MM.1S (cell line): ENCODE measurements around the gene CHRNB1.

ENCODE experiments used
- DNase-seq: peaks from one replicate; pipeline ENCODE4 v3.0.0-alpha.2; 2015
- H2AFZ ChIP-seq: fragments of 300-600 bp; sonication (generic); 2 replicates; pipeline ENCODE4 v1.6.0; 2016; ENCODE audit warnings: antibody characterized with exemption, low read length
- H3F3A ChIP-seq: fragments of 300-600 bp; sonication (generic); 2 replicates; pipeline ENCODE4 v1.6.1; 2016; ENCODE audit warnings: mild to moderate bottlenecking, antibody characterized with exemption, low read length, moderate library complexity, mixed read lengths; ENCODE audit not compliant: insufficient read depth
- H3K27ac ChIP-seq: fragments of 300-600 bp; sonication (generic); 2 replicates; pipeline ENCODE4 v1.5.1; 2016; ENCODE audit warnings: mild to moderate bottlenecking, low read length
- H3K27me3 ChIP-seq: fragments of 300-600 bp; sonication (generic); replicated peaks from 2 replicates; pipeline ENCODE4 v1.6.0; 2016; ENCODE audit warnings: low read length; ENCODE audit not compliant: insufficient read depth
- H3K36me3 ChIP-seq: fragments of 300-600 bp; sonication (generic); replicated peaks from 2 replicates; pipeline ENCODE4 v1.6.1; 2016; ENCODE audit warnings: mild to moderate bottlenecking, low read length, mixed read lengths; ENCODE audit not compliant: insufficient read depth
- H3K4me1 ChIP-seq: fragments of 300-600 bp; sonication (generic); 2 replicates; pipeline ENCODE4 v1.6.1; 2016; ENCODE audit warnings: low read length, mixed read lengths
- H3K4me2 ChIP-seq: fragments of 300-600 bp; sonication (generic); 2 replicates; pipeline ENCODE4 v1.6.0; 2016; ENCODE audit warnings: low read depth, low read length
- H3K4me3 ChIP-seq: fragments of 300-600 bp; sonication (generic); 2 replicates; pipeline ENCODE4 v1.5.1; 2016; ENCODE audit warnings: low read length, mixed read lengths
- H3K79me2 ChIP-seq: fragments of 300-600 bp; sonication (generic); 2 replicates; pipeline ENCODE4 v1.6.1; 2016; ENCODE audit warnings: mixed run types, low read length, mixed read lengths
- H3K9ac ChIP-seq: fragments of 300-600 bp; sonication (generic); 2 replicates; pipeline ENCODE4 v1.6.1; 2016; ENCODE audit warnings: low read length, mixed read lengths
- H3K9me2 ChIP-seq: fragments of 300-600 bp; sonication (generic); replicated peaks from 2 replicates; pipeline ENCODE4 v1.6.1; 2016; ENCODE audit warnings: mild to moderate bottlenecking, low read length, mixed read lengths; ENCODE audit not compliant: insufficient read depth
- H3K9me3 ChIP-seq: fragments of 300-600 bp; sonication (generic); replicated peaks from 2 replicates; pipeline ENCODE4 v1.6.1; 2016; ENCODE audit warnings: mild to moderate bottlenecking, low read length, mixed read lengths; ENCODE audit not compliant: insufficient read depth
- H4K20me1 ChIP-seq: fragments of 300-600 bp; sonication (generic); 2 replicates; pipeline ENCODE4 v1.6.1; 2016; ENCODE audit warnings: mild to moderate bottlenecking, low read length, moderate library complexity, mixed read lengths; ENCODE audit not compliant: insufficient read depth
- CTCF ChIP-seq: fragments of 300-600 bp; sonication (generic); IDR thresholded peaks from 2 replicates; pipeline ENCODE4 v1.5.1; 2016; ENCODE audit warnings: antibody characterized with exemption, low read length, mixed read lengths
- EZH2 ChIP-seq: fragments of 300-600 bp; sonication (generic); optimal IDR thresholded peaks from 2 replicates; pipeline ENCODE3; 2017; ENCODE audit warnings: low read depth, mild to moderate bottlenecking, antibody characterized with exemption, low read length, mixed read lengths
- EZH2phosphoT487 ChIP-seq: fragments of 300-600 bp; sonication (generic); IDR thresholded peaks from 2 replicates; pipeline ENCODE4 v1.6.1; 2018; ENCODE audit warnings: antibody characterized with exemption, low read length

Gene CHRNB1

GRCh38 chr17:7440113-7440833 lies 4.6 kb upstream of the CHRNB1 start:
- peaks cover 69% of the 10 kb centered on the region for H3K27me3 ChIP-seq
- no peaks in the 10 kb centered on the region for H3K79me2 ChIP-seq
- H3K36me3 ChIP-seq = no peaks in the 10 kb centered on the region
- no peak overlapping the region for H3K4me2 ChIP-seq
- no peak overlapping the region for H2AFZ ChIP-seq
- H3K9ac ChIP-seq = no peak overlapping the region
- no peak for DNase-seq
- no peaks in the 10 kb centered on the region for H4K20me1 ChIP-seq
- no peak overlapping the region for H3K4me3 ChIP-seq
- no peak overlapping the region for H3K27ac ChIP-seq
- peaks cover 10% of the 10 kb centered on the region for H3K4me1 ChIP-seq
- no peaks in the 10 kb centered on the region for H3K9me2 ChIP-seq
- TF ChIP-seq CTCF (no peak), EZH2 (no peak), EZH2phosphoT487 (no peak)
- no peaks in the 10 kb centered on the region for H3K9me3 ChIP-seq
- H3F3A ChIP-seq = peaks cover 14% of the 10 kb centered on the region

- Histone ChIP-seq H4K20me1 (no peaks in the 10 kb centered on the region), H3K4me3 (no peak overlapping the region), H3K4me1 (peaks cover 10% of the 10 kb centered on the region), H2AFZ (no peak overlapping the region), H3F3A (peaks cover 9% of the 10 kb centered on the region), H3K27ac (no peak overlapping the region), H3K9me3 (no peaks in the 10 kb centered on the region), H3K9ac (no peak overlapping the region), H3K4me2 (no peak overlapping the region), H3K36me3 (no peaks in the 10 kb centered on the region), H3K27me3 (peaks cover 75% of the 10 kb centered on the region), H3K9me2 (no peaks in the 10 kb centered on the region), H3K79me2 (no peaks in the 10 kb centered on the region)
- TF ChIP-seq EZH2 (no peak), CTCF (no peak), EZH2phosphoT487 (no peak)
- no peak for DNase-seq
Measured at GRCh38 chr17:7440834-7441195, 4.0 kb upstream of the CHRNB1 start.

- Histone ChIP-seq H4K20me1 (no peaks in the 10 kb centered on the region), H2AFZ (no peak overlapping the region), H3K4me1 (peaks cover 8% of the 10 kb centered on the region), H3K9me2 (no peaks in the 10 kb centered on the region), H3K27ac (no peak overlapping the region), H3K9ac (no peak overlapping the region), H3K79me2 (no peaks in the 10 kb centered on the region), H3K9me3 (no peaks in the 10 kb centered on the region), H3K36me3 (no peaks in the 10 kb centered on the region), H3K4me3 (no peak overlapping the region), H3F3A (0 out of 2 replicates have a peak, but pooled peaks cover 4% of the 10 kb centered on the region), H3K4me2 (no peak overlapping the region), H3K27me3 (peaks cover 79% of the 10 kb centered on the region)
- no peak for DNase-seq
- no peak for TF ChIP-seq EZH2
Measured at GRCh38 chr17:7441266-7441665, 3.6 kb upstream of the CHRNB1 start.

DNA sequence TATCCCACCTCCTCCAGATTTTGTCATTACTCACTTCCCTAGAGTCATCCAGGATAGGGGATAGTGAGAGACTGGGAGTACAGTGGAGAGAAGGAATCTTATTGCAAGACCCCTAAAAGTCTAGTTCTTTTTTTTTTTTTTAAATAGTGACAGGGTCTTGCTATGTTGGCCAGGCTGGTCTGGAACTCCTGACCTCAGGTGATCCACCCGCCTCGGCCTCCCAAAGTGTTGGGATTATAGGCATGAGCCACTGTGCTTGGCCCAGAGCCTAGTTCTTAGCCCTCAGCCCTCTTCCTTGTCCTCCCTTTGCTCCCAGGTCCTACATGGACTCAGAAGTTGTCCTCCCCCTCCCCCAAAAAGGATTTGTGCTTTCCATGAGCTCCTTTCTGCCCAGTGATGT lies 2.7 kb upstream of the CHRNB1 start:
- no peak overlapping the region for H3K4me2 ChIP-seq
- DNase-seq = no peak
- no peak overlapping the region for H3K4me3 ChIP-seq
- H3F3A ChIP-seq = no peaks in the 10 kb centered on the region
- H3K36me3 ChIP-seq = no peaks in the 10 kb centered on the region
- no peaks in the 10 kb centered on the region for H3K9me3 ChIP-seq
- H3K79me2 ChIP-seq = no peaks in the 10 kb centered on the region
- no peak overlapping the region for H3K27ac ChIP-seq
- no peak overlapping the region for H2AFZ ChIP-seq
- H3K4me1 ChIP-seq = peaks cover 2% of the 10 kb centered on the region; the same call in 1 of the 2 replicates
- H4K20me1 ChIP-seq = no peaks in the 10 kb centered on the region
- H3K27me3 ChIP-seq = peaks cover 88% of the 10 kb centered on the region
- TF ChIP-seq CTCF (no peak), EZH2 (no peak), EZH2phosphoT487 (no peak)
- no peak overlapping the region for H3K9ac ChIP-seq
- H3K9me2 ChIP-seq = no peaks in the 10 kb centered on the region
